ENCODE results near the gene CLDN14. TPM values are rescaled to one million over a fixed set of nuclear protein-coding genes. Genes with fewer than 3 reads are reported as not detected.

The CLDN14 gene
- total RNA-seq, 1 experiment from 2014 or later = not detected

GRCh38 chr21:36504067-36505058 is 24.4 kb upstream of the CLDN14 start:
- in situ Hi-C loops (cut with HindIII; ENCODE audit: low sequenced_read_pairs) = no loop called here

GRCh38 chr21:36502365-36502764 is 22.4 kb upstream of the CLDN14 start:
- in situ Hi-C loops (cut with HindIII; ENCODE audit: low sequenced_read_pairs) = no loop called here
- no peak for DNase-seq (ENCODE audit: low spot score)

More at GRCh38 chr21:36504067-36505058, 24.4 kb upstream of the CLDN14 start:
- DNase-seq (ENCODE audit: low spot score) = peak; percentile 62

DNA sequence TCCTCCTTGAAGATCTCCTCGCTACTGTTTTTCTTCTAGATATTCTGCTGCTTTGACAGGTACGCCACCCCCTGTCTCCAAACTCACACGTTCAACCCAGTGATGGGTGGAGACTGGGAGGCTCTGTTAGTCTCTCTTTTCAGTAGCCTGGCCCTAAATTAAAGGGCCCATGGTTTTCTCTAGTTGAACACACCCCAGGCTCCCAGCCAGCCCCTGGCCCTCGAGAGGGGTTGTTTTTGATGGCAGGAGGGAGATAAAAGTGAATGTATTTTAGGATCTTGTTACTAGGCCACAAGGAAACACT is 21.6 kb upstream of the CLDN14 start:
- in situ Hi-C loops (cut with HindIII; ENCODE audit: low sequenced_read_pairs) = no loop called here
- DNase-seq (ENCODE audit: low spot score) = no peak

GRCh38 chr21:36499578-36500471 is 19.9 kb upstream of the CLDN14 start:
- in situ Hi-C loops (cut with HindIII; ENCODE audit: low sequenced_read_pairs) = no loop called here

DNA sequence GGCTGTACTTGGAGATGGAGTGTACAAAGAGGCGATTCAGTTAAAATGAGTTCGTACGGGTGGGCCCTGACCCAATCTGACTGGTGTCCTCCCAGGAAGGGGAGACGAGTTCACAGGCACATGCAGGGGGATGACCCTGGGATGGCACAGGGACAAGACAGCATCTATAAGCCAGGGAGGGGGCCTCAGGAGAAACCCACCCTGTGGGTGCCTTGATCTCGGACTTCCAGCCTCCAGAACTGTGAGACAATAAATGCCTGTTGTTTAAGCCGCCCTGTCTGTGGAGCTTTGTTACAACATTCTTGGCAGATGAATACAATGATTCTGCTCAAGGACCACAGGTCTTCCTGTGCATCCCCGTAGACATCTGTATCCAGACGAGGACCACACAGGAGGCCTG is 14.6 kb upstream of the CLDN14 start:
- DNase-seq (ENCODE audit: low spot score) = no peak
- in situ Hi-C loops (cut with HindIII; ENCODE audit: low sequenced_read_pairs) = no loop called here

More at GRCh38 chr21:36499578-36500471, 19.9 kb upstream of the CLDN14 start:
- no peak for DNase-seq (ENCODE audit: low spot score)

- in situ Hi-C loops (cut with HindIII; ENCODE audit: low sequenced_read_pairs) = no loop called here
- DNase-seq (ENCODE audit: low spot score) = no peak
These were observed 11.4 kb upstream of the CLDN14 start for GRCh38 chr21:36491209-36491910.

- in situ Hi-C loops (cut with HindIII; ENCODE audit: low sequenced_read_pairs) = no loop called here
- DNase-seq (ENCODE audit: low spot score) = no peak
These were observed 9.8 kb upstream of the CLDN14 start for GRCh38 chr21:36489776-36490165.

DNA sequence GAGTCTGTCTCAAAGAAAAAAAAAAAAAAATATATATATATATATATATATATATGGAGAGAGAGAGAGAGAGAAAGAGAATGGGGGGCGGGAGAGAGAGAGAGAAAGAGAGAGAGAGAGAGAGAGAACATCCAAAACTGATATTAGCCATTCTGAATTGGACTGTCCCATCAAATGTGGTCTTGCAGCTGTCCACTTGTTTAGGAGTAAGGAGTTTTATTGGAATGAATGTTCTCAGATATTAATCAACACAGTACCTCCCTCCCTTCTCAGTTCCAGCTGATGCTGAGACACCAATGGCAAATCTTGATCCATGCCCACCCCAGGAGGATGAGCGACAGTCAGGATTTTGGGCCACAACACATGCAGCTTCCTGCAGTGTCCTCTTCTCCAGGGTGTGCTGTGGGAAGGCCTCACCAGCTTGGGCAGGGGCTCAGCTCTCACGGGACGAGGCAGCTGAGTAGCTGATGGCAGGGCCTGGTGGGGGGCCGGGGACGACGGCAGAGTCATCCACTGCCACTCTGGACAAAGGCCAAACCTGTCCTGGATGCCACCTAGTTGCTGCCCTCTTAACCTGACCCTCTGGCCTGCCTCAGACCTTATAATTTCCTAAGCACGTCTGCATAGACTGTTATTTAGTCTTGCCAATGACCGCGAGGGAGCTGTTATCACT is 9.3 kb upstream of the CLDN14 start:
- no peak for DNase-seq (ENCODE audit: low spot score)
- in situ Hi-C loops (cut with HindIII; ENCODE audit: low sequenced_read_pairs) = no loop called here

DNA sequence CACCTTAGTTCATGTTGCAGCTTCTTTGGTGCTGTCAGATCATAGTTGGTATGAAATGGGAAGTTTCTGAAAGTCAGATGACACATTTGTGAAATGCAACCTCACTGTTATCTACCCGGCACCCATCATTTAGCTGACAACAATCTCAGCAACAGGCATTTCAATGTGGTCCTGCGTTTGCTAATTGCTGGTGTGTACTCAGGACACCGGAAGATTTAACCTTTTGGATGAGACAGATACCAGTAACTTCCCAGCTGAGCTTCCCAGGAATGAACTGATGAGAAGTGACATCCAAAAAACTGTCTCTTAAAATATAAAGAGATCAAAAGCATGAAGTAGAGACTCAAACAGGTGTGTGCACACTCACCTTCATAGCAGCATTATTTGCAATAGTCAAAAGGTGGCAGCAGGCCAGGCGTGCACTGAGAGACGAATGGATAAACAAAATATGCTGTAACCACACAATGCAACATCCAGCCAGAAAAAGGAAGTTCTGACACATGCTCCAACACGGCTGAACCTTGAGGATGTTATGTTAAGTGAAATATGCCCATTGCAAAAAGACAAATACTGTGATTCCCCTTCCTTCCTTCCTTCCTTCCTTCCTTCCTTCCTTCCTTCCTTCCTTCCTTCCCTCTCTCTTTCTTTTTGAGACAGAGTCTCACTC is 7.9 kb upstream of the CLDN14 start:
- in situ Hi-C loops (cut with HindIII; ENCODE audit: low sequenced_read_pairs) = no loop called here
- DNase-seq (ENCODE audit: low spot score) = no peak

- DNase-seq (ENCODE audit: low spot score) = no peak
- in situ Hi-C loops (cut with HindIII; ENCODE audit: low sequenced_read_pairs) = no loop called here
These were observed 6.3 kb upstream of the CLDN14 start for GRCh38 chr21:36486246-36486645.

DNA sequence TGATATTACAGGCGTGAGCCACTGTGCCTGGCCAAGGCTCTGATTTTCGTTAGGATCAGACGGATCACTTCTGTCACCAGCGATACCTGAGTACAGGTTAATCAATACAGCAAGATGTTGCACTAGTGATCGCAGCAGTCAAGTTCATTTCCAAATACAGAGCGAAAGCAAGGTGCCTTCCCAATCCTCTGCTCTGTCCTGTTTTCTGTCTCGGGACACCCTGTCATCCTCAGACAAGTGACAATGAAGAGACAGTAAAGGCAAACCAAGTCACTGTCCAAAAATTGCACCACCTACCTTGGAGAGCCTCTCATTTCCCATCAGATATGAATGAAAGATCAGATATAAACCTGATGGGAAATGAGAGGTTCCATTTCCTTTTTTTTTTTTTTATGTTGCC is 5.6 kb upstream of the CLDN14 start:
- DNase-seq (ENCODE audit: low spot score) = no peak
- in situ Hi-C loops (cut with HindIII; ENCODE audit: low sequenced_read_pairs) = no loop called here

GRCh38 chr21:36483095-36483494 is 3.2 kb upstream of the CLDN14 start:
- in situ Hi-C loops (cut with HindIII; ENCODE audit: low sequenced_read_pairs) = no loop called here
- DNase-seq (ENCODE audit: low spot score) = no peak

DNA sequence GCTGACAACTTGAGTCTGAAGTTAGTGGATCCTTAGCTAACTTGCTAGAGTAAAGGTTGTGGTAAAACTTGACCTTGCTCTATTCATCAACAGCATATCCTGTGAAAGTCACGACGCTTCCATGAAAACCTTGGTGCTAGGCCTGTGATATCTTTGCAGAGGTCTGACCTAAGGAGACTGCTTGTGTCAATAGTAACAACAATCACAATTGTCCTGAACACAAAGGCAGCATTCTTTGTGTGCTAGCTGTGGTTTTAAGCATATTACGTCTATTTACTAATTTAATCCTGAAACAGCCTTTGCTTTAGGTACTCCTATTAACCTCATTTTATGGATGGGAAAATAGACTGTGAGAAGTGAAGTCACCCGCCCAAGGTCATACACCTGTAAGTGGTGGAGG is 2.8 kb upstream of the CLDN14 start:
- no peak for DNase-seq (ENCODE audit: low spot score)
- in situ Hi-C loops (cut with HindIII; ENCODE audit: low sequenced_read_pairs) = no loop called here

- DNase-seq (ENCODE audit: low spot score) = no peak
- in situ Hi-C loops (cut with HindIII; ENCODE audit: low sequenced_read_pairs) = no loop called here
These were observed 2.3 kb upstream of the CLDN14 start for GRCh38 chr21:36482181-36482580.

- no peak for DNase-seq (ENCODE audit: low spot score)
- in situ Hi-C loops (cut with HindIII; ENCODE audit: low sequenced_read_pairs) = no loop called here
These were observed 1.7 kb upstream of the CLDN14 start for GRCh38 chr21:36481639-36482038.

GRCh38 chr21:36480618-36481017 is 696 bp upstream of the CLDN14 start:
- in situ Hi-C loops (cut with HindIII; ENCODE audit: low sequenced_read_pairs) = no loop called here
- no peak for DNase-seq (ENCODE audit: low spot score)

DNA sequence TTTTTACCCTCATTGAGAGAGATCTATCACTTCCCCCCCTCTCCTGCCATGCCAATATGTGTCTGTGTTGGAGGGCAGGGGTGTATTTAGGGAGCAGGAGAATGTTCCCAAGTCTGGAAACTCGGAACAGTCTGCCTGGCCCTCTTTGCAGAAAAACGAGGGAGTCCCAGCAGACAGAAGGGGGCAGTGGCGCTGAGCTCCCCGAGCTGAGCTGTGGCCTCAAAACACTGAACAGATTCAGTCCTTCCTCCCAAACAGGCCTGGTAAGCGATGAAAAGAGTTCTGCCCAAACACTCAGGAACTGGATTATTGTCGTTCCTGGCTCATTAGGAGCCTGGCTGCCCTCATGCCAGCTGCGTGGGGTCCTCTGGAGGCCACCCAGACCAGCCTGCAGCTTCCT is 981 bp downstream of the CLDN14 start:
- peak; percentile 17 for DNase-seq (ENCODE audit: low spot score)
- in situ Hi-C loops (cut with HindIII; ENCODE audit: low sequenced_read_pairs) = no loop called here

DNA sequence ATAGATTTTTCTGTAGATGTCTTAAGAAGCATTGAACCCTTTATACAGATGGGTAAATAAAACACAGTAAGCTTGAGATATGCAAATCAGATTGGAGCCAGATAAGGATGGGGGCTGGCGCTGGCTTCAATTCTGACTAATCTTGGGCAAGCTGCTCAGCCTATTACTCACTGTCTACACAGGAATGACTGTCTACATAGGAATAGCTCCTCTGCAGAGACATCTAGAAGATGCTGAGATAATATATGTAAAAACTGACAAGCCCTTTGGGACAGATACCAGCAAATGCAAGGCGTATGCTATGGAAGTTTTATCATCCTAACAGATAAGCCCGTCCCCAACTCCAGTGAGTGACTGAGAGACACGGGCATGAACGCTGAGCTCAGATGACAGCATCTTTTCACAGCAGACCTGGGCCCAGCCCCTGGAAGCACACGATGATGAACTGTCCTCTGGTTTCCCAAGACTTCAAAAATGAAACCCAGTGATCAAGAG is 1.7 kb downstream of the CLDN14 start:
- in situ Hi-C loops (cut with HindIII; ENCODE audit: low sequenced_read_pairs) = no loop called here
- DNase-seq (ENCODE audit: low spot score) = no peak

All from G401 (cell line).